A204.1 (cell line): ENCODE data around the gene TMX4.
"Not testable (repeated sequence)": the region's sequence is repeated elsewhere in the genome, so short reads cannot be mapped to it uniquely, and the experiment has no call there.

Experiments
- FAIRE-seq: peaks from 2 replicates; lab custom pipeline; 2012; peaks lifted over from hg19 to GRCh38; lab: Jason Lieb, UNC

TMX4 gene

DNA sequence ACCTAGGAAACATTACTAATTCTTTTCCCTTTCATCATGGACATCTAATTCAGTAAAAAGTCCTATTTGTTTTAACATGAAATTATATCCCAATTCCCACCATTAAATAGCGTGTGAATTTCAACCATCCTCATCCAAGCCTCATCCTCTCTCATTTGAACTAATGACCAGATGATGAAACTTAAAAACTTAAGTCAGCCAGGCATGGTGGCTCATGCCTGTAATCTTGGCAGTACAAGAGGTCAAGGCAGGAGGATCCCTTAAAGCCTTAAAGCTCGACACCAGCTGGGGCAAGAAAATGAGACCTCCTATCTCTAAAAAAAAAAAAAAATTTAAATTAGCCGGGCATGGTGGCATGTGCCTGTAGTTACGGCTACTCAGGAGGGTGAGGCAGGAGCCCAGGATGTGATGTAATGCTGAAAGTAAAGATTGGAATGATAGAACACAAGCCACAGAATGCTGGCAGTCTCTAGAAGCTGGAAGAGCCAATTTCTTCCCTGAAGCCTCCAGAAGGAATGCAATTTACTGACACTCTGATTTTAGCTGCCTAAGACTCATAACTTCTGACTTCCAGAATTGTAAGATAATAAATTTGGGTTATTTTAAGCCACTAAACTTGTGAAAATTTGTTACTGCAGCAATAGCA lies 52.2 kb downstream of the TMX4 start:
- FAIRE-seq, result no peak

- no peak for FAIRE-seq
Observed at GRCh38 chr20:7966176-7966575, 53.4 kb downstream of the TMX4 start.

DNA sequence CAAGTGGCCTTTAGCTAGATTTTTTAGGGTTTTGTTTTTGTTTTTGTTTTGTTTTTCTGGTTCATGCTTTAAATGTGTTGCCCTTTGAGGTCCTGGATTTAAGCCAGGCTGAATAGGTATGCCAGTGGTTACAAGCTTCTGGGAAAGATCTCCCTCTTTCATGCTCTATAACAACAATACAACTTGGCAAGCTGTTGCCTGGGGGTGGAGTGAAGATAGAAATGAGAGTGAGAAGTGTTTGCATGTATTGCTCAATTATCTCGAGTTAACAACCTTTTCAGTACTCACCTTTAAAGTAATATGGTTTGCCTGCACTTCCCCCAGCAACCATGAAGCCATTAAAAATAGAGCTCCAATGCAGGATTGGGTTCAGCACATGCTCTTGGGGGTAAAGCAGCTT lies 60.1 kb downstream of the TMX4 start:
- FAIRE-seq, result no peak

- not testable (repeated sequence) for FAIRE-seq
Observed at GRCh38 chr20:7956561-7956960, 63.0 kb downstream of the TMX4 start.

- FAIRE-seq, result no peak
Observed at GRCh38 chr20:7950387-7950786, 69.2 kb downstream of the TMX4 start.

DNA sequence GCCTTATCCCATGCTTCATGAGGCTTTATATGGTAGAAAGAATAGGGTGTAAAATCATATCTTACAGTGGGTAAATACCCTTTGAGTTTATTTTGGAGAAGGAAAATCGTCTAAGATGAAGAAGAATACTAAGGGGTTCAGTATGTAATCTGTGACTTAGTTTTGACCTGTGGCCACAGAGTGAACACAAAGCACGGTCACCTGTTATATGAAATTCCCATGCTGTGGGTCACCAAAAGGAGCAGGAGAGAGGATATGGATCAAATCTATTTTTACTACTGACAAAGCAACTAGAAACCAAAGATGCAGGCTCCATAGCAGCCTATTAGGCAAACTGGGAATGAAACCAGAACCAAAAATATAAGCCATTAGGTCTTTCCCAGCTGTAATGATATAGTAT lies 75.7 kb downstream of the TMX4 start:
- FAIRE-seq, result no peak

DNA sequence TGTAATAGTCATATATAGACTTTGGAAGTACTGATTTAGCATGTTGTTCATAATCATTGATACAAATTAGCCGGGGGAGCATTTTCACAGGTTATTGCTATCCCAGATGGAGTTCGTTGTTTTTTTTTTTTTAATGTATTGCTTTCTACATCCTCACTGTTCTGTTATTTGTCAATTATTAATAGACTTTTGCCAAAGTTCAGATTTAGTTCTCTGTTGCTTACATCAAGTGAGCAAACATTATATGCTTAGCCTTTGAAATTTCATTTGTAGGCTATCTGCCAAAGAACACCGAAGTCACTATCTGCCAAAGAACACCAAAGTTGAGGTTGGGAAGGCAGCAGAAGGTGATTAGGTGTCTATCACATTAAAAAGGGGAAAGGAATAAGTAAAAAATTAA lies 79.2 kb downstream of the TMX4 start, which contains the start of gene HAO1:
TSS of gene HAO1 (minus strand) at position 118 of the 400 bp plus-strand sequence. CDS start at position 82, 36 bp downstream.
- FAIRE-seq, result no peak

- FAIRE-seq, result no peak
Observed at GRCh38 chr20:7939663-7940062, 79.9 kb downstream of the TMX4 start.

- FAIRE-seq, result no peak
Observed at GRCh38 chr20:7938058-7938457, 81.5 kb downstream of the TMX4 start.

- no peak for FAIRE-seq
Observed at GRCh38 chr20:7937328-7937727, 82.2 kb downstream of the TMX4 start.

DNA sequence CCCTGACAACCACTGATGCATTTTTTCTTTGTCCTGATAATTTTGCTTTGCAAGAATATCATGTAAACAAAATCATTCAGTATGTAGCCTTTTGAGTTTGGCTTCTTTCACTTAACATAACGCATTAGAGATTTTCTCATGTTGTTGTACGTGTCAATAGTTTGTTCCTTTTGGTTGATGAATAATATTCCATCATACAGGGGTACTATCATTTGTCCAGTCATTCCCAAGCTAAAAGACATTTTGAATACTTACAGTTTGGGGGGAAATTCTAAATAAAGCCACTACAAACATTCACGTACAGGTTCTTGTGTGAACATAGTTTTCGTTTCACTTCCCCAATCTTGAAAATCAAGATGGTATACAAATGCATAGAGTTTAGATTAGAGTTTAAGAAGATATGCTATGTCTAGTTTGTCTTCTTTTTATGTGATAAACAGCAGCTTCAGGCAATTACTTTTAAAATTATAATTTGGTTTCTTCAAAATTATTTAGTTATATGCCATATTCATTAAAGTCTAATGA lies 84.5 kb downstream of the TMX4 start:
- no peak for FAIRE-seq

DNA sequence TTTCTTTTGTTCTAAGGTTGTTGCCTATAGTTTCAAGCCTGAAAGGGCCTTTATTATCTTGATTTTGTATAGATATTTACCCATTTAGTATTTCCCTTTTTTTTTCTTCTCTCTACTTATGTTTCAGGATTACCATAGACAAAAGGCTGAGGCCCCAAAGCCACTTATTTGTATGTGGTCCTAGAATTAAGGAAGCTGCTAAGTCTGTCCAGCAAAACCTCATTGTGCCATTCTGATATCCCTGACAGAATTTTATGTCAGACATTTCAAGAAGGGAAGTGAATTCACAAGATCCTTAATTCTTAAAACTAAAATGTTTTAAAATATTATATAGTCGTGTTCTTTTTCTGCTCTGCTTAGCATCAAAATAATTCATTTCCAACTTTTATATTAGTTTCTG lies 86.2 kb downstream of the TMX4 start:
- no peak for FAIRE-seq

DNA sequence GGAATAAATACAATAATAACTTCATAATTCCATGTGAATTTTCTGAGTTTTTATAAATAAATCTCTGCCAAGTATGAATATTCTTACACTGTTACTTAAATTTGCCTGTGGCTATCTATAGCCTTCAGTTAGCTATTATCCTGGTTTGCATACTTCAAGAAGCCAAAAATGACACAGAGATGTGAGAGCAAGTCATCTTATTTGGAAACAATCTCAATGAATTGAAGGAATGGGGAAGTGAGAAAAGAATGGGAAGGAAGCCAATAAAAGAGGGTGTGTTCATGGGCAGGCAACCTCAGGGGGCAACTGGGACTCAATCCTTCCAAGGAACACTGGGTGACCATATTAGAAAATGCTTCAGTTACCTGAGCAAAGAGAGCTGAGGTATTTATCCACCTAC lies 89.2 kb downstream of the TMX4 start:
- FAIRE-seq, result no peak
